Hepatocyte (in vitro differentiated cells): ENCODE measurements around the gene IYD. TPM values are rescaled to one million over a fixed set of nuclear protein-coding genes. Genes with fewer than 3 reads are reported as not detected.

Source experiments
- DNase-seq: peaks from one replicate; pipeline ENCODE4 v3.0.0-alpha.2; 2016; ENCODE audit warnings: low spot score
- H2AFZ ChIP-seq: fragments of 200-600 bp; sonication (generic); 2 replicates; pipeline ENCODE4 v1.6.0; 2016; ENCODE audit warnings: antibody characterized with exemption, mild to moderate bottlenecking
- H3K27ac ChIP-seq: fragments of 200-600 bp; sonication (generic); 2 replicates; pipeline ENCODE4 v1.5.1; 2016; ENCODE audit warnings: mild to moderate bottlenecking
- H3K27me3 ChIP-seq: fragments of 200-600 bp; sonication (generic); 2 replicates; pipeline ENCODE4 v1.6.1; 2016
- H3K36me3 ChIP-seq: fragments of 200-600 bp; sonication (generic); replicated peaks from 2 replicates; pipeline ENCODE4 v1.5.1; 2016; ENCODE audit warnings: low read depth; ENCODE audit not compliant: insufficient read depth
- H3K4me1 ChIP-seq: fragments of 200-600 bp; sonication (generic); 2 replicates; pipeline ENCODE4 v1.5.1; 2016; ENCODE audit warnings: mild to moderate bottlenecking, moderate library complexity; ENCODE audit not compliant: insufficient read depth
- H3K4me2 ChIP-seq: fragments of 200-600 bp; sonication (generic); 2 replicates; pipeline ENCODE4 v1.6.0; 2016
- H3K4me3 ChIP-seq: fragments of 200-600 bp; sonication (generic); 2 replicates; pipeline ENCODE4 v1.5.1; 2016; ENCODE audit warnings: mild to moderate bottlenecking
- H3K79me2 ChIP-seq: fragments of 200-600 bp; sonication (generic); 2 replicates; pipeline ENCODE4 v1.6.0; 2017; ENCODE audit warnings: mild to moderate bottlenecking
- H3K9me2 ChIP-seq: fragments of 200-600 bp; sonication (generic); replicated peaks from 2 replicates; pipeline ENCODE4 v1.6.0; 2017; ENCODE audit warnings: mild to moderate bottlenecking; ENCODE audit not compliant: insufficient read depth
- H3K9me3 ChIP-seq: fragments of 200-600 bp; sonication (generic); 2 replicates; pipeline ENCODE4 v1.5.1; 2016; ENCODE audit warnings: low read depth, mild to moderate bottlenecking
- H4K20me1 ChIP-seq: fragments of 200-600 bp; sonication (generic); 2 replicates; pipeline ENCODE4 v1.6.0; 2016; ENCODE audit warnings: mild to moderate bottlenecking; ENCODE audit not compliant: insufficient read depth, poor library complexity, severe bottlenecking
- EZH2 ChIP-seq: fragments of 200-600 bp; sonication (generic); IDR thresholded peaks from 2 replicates; pipeline ENCODE4 v1.6.1; 2016; ENCODE audit warnings: antibody characterized with exemption, mild to moderate bottlenecking, borderline replicate concordance
- EZH2phosphoT487 ChIP-seq: fragments of 200-600 bp; sonication (generic); IDR thresholded peaks from one replicate; pipeline ENCODE4 v1.6.1; 2018; ENCODE audit warnings: antibody characterized with exemption, mild to moderate bottlenecking, low read depth, moderate library complexity; ENCODE audit not compliant: unreplicated experiment, severe bottlenecking
- WGBS: methylation state at CpG from one replicate; pipeline ENCODE4 v1.1.6; 2016; ENCODE audit warnings: low lambda C conversion rate; ENCODE audit errors: missing lambda C conversion rate; 5-methylcytosine and 5-hydroxymethylcytosine counted together
- polyA plus RNA-seq: library from polyadenylated mRNA; unstranded; fragments of >200 nt; fragmentation: Nextera tagmentation; extraction: Ambion mirVana; gene quantifications from 2 replicates; pipeline ENCODE4 v1.2.1, GENCODE V29; 2016
- total RNA-seq: library from RNA; depleted of rRNA; stranded (reverse); fragments of >200 nt; gene quantifications from 2 replicates; pipeline ENCODE4 v1.2.3, GENCODE V29; 2014
- TF ChIP-seq, protein P1 (sequence below): fragments of 200-600 bp; sonication (generic); IDR thresholded peaks from 2 replicates; pipeline ENCODE4 v1.5.1; 2016; ENCODE audit warnings: antibody characterized with exemption, mild to moderate bottlenecking; ENCODE audit not compliant: poor library complexity

Gene IYD
- total and polyA plus RNA-seq, 2 experiments from 2014 or later = 3.1 to 8.5 TPM

DNA sequence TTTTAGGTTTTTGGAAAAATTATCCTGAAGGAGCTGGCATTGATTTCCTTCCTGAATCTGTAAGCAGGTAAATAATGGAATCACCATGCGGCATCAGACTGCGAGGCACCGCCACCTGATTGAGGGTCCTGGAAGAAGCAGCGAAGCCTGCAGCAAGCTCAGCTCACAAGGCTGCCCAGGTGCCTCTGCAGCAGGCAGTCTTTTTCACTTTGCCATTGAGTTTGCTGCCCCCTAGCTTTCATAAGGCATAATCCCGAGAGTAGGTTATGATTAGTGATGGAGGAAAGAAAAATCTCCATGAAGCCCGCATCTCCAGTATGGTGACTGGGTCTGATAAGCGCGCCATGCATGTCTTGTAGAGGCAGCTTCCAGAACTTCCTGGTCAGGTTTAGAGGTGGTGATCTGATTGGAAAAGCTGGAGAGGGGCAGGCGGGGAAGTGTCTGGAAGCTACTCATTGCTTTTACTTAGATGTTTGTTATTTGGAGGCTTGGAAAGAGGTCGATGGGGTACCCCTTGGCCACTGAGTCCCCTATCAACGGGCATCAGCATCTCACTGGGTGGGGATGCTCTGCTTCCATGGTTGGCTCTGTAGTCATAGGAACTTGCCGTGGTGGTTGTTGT, 26.7 kb downstream of the IYD start:
- Histone ChIP-seq H2AFZ (no peak overlapping the region), H3K27ac (no peak overlapping the region), H3K36me3 (no peaks in the 10 kb centered on the region), H3K4me2 (no peak overlapping the region), H3K27me3 (no peaks in the 10 kb centered on the region), H4K20me1 (no peaks in the 10 kb centered on the region), H3K9me2 (no peaks in the 10 kb centered on the region), H3K4me1 (peaks cover 3% of the 10 kb centered on the region), H3K9me3 (no peaks in the 10 kb centered on the region), H3K79me2 (no peaks in the 10 kb centered on the region), H3K4me3 (no peak overlapping the region)
- DNase-seq = peak; percentile 82
- 53% methylated on average over 12 of the region's 12 CpGs for WGBS
- no peak for TF ChIP-seq EZH2
- TF ChIP-seq, protein P1, sequence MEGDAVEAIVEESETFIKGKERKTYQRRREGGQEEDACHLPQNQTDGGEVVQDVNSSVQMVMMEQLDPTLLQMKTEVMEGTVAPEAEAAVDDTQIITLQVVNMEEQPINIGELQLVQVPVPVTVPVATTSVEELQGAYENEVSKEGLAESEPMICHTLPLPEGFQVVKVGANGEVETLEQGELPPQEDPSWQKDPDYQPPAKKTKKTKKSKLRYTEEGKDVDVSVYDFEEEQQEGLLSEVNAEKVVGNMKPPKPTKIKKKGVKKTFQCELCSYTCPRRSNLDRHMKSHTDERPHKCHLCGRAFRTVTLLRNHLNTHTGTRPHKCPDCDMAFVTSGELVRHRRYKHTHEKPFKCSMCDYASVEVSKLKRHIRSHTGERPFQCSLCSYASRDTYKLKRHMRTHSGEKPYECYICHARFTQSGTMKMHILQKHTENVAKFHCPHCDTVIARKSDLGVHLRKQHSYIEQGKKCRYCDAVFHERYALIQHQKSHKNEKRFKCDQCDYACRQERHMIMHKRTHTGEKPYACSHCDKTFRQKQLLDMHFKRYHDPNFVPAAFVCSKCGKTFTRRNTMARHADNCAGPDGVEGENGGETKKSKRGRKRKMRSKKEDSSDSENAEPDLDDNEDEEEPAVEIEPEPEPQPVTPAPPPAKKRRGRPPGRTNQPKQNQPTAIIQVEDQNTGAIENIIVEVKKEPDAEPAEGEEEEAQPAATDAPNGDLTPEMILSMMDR = peak; percentile 76

DNA sequence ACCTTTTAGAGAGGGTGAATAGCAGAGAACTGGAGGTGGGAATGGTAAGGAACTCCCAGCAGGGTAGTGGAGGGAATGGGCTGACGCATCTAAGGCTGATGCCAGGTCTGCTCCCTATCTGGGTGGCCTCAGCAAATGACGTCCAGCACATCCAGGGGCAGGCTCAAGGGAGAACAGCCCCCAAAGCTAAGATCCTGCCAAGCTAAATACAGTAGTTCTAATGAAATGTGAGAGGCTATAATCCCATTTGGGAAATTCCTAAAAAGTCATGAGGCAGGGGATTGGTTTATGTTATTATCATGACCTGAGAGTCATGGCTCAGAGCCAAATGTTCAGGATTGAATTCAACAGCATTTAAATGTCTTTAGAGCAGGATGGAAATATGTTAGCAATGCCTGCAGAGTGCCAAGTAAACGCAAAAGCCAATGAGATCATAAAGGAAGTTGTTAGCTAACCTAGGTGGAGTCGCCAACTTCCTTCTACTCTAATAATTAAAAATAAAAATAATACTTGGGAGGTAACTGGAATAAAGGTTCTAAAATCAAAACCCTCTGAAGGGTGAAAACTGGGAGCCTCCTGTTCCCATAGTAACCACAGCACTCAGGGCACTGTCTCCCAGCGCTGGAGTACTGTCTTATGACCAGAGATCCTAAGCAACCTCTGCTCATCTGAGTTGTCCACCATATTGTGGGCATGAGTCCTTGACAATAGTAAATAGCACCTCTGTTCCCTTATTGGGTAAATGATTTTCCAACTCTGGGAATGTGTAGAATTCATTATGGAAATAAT, 34.8 kb downstream of the IYD start:
- Histone ChIP-seq H3K4me1 (no peaks in the 10 kb centered on the region), H2AFZ (no peak overlapping the region), H3K4me2 (no peak overlapping the region), H3K4me3 (no peak overlapping the region), H4K20me1 (no peaks in the 10 kb centered on the region), H3K27me3 (no peaks in the 10 kb centered on the region), H3K9me2 (no peaks in the 10 kb centered on the region), H3K79me2 (no peaks in the 10 kb centered on the region), H3K36me3 (no peaks in the 10 kb centered on the region), H3K27ac (no peak overlapping the region), H3K9me3 (no peaks in the 10 kb centered on the region)
- peak; percentile 67 for DNase-seq
- WGBS = 39% methylated on average over 5 of the region's 5 CpGs
- TF ChIP-seq EZH2phosphoT487 = no peak
- TF ChIP-seq, protein P1 = no peak
- no peak for TF ChIP-seq EZH2

- H3K27me3 ChIP-seq = no peaks in the 10 kb centered on the region
- TF ChIP-seq, protein P1 = no peak
- TF ChIP-seq EZH2phosphoT487 (no peak), EZH2 (no peak)
- no peak for DNase-seq
- H3K4me1 ChIP-seq = peaks cover 9% of the 10 kb centered on the region
- H3K4me2 ChIP-seq = no peak overlapping the region
- no peaks in the 10 kb centered on the region for H3K79me2 ChIP-seq
- H4K20me1 ChIP-seq = no peaks in the 10 kb centered on the region
- no peak overlapping the region for H2AFZ ChIP-seq
- H3K36me3 ChIP-seq = no peaks in the 10 kb centered on the region
- no peaks in the 10 kb centered on the region for H3K9me3 ChIP-seq
- no peaks in the 10 kb centered on the region for H3K9me2 ChIP-seq
- 77% methylated on average over 2 of the region's 2 CpGs for WGBS
- H3K27ac ChIP-seq = no peak overlapping the region
- no peak overlapping the region for H3K4me3 ChIP-seq
Observed at GRCh38 chr6:150406948-150407347, 38.1 kb downstream of the IYD start.
